ENCODE measurements around the gene DIDO1. TPM values are rescaled to one million over a fixed set of nuclear protein-coding genes. Genes with fewer than 3 reads are reported as not detected.

The DIDO1 gene
- total and polyA plus RNA-seq, 9 of the 15 experiments (the other 6 are each of a cell fraction or from before 2014, with no cell fraction given): 4.4 to 46.8 (median 31.2) TPM

- Histone ChIP-seq H3K27me3 (ENCODE audit: control insufficient read depth in 2 of 2, insufficient read depth in 2 of 2, low read length in 2 of 2) (no peaks in the 10 kb centered on the region), H4K20me1 (replicated peaks; ENCODE audit: control insufficient read depth, insufficient read depth, low read length) (0 out of 2 replicates have a peak, but pooled peaks cover 7% of the 10 kb centered on the region), H3K9me1 (ENCODE audit: control insufficient read depth, insufficient read depth, low read length) (no peaks in the 10 kb centered on the region), H3K36me3 (ENCODE audit: control insufficient read depth, insufficient read depth, low read length) (peaks cover 59% of the 10 kb centered on the region), H3K4me3 (no peak overlapping the region), H3K9me3 (replicated peaks; ENCODE audit: control insufficient read depth, insufficient read depth, low read depth, low read length) (no peaks in the 10 kb centered on the region), H3K9ac (ENCODE audit: insufficient read depth in 1 of 2, low read depth in 2 of 2, low read length in 2 of 2) (peak overlapping the region in 1 of 2 experiments; percentile 67; a peak in 1 of 4 replicates), H3K79me2 (ENCODE audit: control insufficient read depth, insufficient read depth, low read length) (peaks cover 23% of the 10 kb centered on the region), H2AFZ (ENCODE audit: low read depth, low read length) (no peak overlapping the region), H3K4me1 (replicated peaks in 1 of 2; ENCODE audit: control insufficient read depth in 2 of 2, insufficient read depth in 2 of 2, low read length in 2 of 2) (peaks cover 7 to 28% of the 10 kb centered on the region in 2 experiments; a peak in 4 of 5 replicates), H3K27ac (ENCODE audit: extremely low read depth, low read depth, low read length) (no peak overlapping the region; the same call in 2 of the 3 replicates), H3K4me2 (ENCODE audit: insufficient read depth, low read length) (no peak overlapping the region)
- TF ChIP-seq ATF1 (CRISPR knock-in tag; IDR thresholded peaks at IDR 0.05): no peak
- TF ChIP-seq ATF1 (tag; IDR thresholded peaks at IDR 0.05): no peak
- 0 out of 2 replicates have a peak, but pooled peaks have one; percentile 37 for TF ChIP-seq MAX (CRISPR knock-in tag; IDR thresholded peaks at IDR 0.05)
- TF ChIP-seq ATF2 (CRISPR knock-in tag; IDR thresholded peaks at IDR 0.05): no peak
- TF ChIP-seq FOSL1 (tag; conservative IDR thresholded peaks at IDR 0.05): peak; percentile 87
- no peak for TF ChIP-seq FOXP1 (CRISPR knock-in tag; IDR thresholded peaks at IDR 0.05)
- TF ChIP-seq ZBTB33 (CRISPR knock-in tag; IDR thresholded peaks at IDR 0.05): 0 out of 2 replicates have a peak, but pooled peaks have one; percentile 29
- no peak for TF ChIP-seq ZNF263 (CRISPR knock-in tag; IDR thresholded peaks at IDR 0.05; ENCODE audit: borderline replicate concordance)
- TF ChIP-seq ATF3 (IDR thresholded peaks at IDR 0.05): peak; percentile 46; the same call in 1 of the 2 replicates
- TF ChIP-seq ATF3 (CRISPR knock-in tag; conservative IDR thresholded peaks at IDR 0.05): no peak
- FAIRE-seq (no peak), DNase-seq (ENCODE audit: extremely low read depth in 1 of 4, low spot score in 3 of 4) (no peak), ATAC-seq (no peak)
- ChIA-PET CTCF (ENCODE audit: low intra/inter-chr PET ratio) (interaction anchor here (0.7 kb wide), 1 partner anchor 14 kb away, joined by 4 read pairs; no protein-coding TSS in a partner anchor), POLR2A (interaction anchor here (0.7 to 0.9 kb wide), 3 partner anchors 10 to 294 kb away, joined by 3 read pairs; no protein-coding TSS in a partner anchor)
- intact Hi-C loops (cut with micrococcal nuclease): no loop called here
- 84% methylated on average over 25 of the region's 25 CpGs for WGBS (ENCODE audit: insufficient coverage, low coverage, missing lambda C conversion rate)
- BruUV-seq (replicated peaks): no TSS peak
- in situ Hi-C loops (cut with MboI): no loop called here
These were observed 69.2 kb downstream of the DIDO1 start for GRCh38 chr20:62856931-62857619.

Data from K562 (cell line).